H9 (cell line): ENCODE data around the gene RACGAP1. TPM values are rescaled to one million over a fixed set of nuclear protein-coding genes. Genes with fewer than 3 reads are reported as not detected.

Source experiments
- DNase-seq: peaks from one replicate; pipeline ENCODE4 v3.0.0-alpha.2; 2017
- H2AFZ ChIP-seq: one replicate; pipeline ENCODE4 v1.6.1; 2013; ENCODE audit warnings: mild to moderate bottlenecking, low read length, control low read depth, moderate library complexity
- H2AK5ac ChIP-seq: 2 replicates; pipeline ENCODE4 v1.6.1; 2013; ENCODE audit warnings: low read length, control low read depth, mixed read lengths; ENCODE audit not compliant: insufficient read length
- H2BK120ac ChIP-seq: one replicate; pipeline ENCODE4 v1.6.1; 2013; ENCODE audit warnings: low read depth, mild to moderate bottlenecking, low read length, control low read depth, inconsistent platforms; ENCODE audit not compliant: poor library complexity, severe bottlenecking
- H2BK12ac ChIP-seq: 2 replicates; pipeline ENCODE4 v1.6.1; 2013; ENCODE audit warnings: low read length, control low read depth, mixed read lengths, low read depth; ENCODE audit not compliant: insufficient read length
- H2BK15ac ChIP-seq: 2 replicates; pipeline ENCODE4 v1.6.1; 2013; ENCODE audit warnings: low read depth, low read length, control low read depth
- H2BK20ac ChIP-seq: one replicate; pipeline ENCODE4 v1.6.1; 2013; ENCODE audit warnings: low read depth, mild to moderate bottlenecking, low read length, control low read depth, inconsistent platforms; ENCODE audit not compliant: poor library complexity, severe bottlenecking
- H2BK5ac ChIP-seq: 2 replicates; pipeline ENCODE4 v1.6.1; 2013; ENCODE audit warnings: low read length, control low read depth, mixed read lengths; ENCODE audit not compliant: insufficient read length
- H3K14ac ChIP-seq: 2 replicates; pipeline ENCODE4 v1.6.1; 2013; ENCODE audit warnings: low read length, control low read depth; ENCODE audit not compliant: insufficient read depth
- H3K18ac ChIP-seq: 2 replicates; pipeline ENCODE4 v1.6.1; 2013; ENCODE audit warnings: low read depth, mild to moderate bottlenecking, mixed read lengths, low read length, control low read depth; ENCODE audit not compliant: insufficient read length
- H3K23ac ChIP-seq: 2 replicates; pipeline ENCODE4 v1.6.1; 2013; ENCODE audit warnings: low read length, control low read depth, mixed read lengths, low read depth; ENCODE audit not compliant: insufficient read length
- H3K23me2 ChIP-seq: 2 replicates; pipeline ENCODE4 v1.6.1; 2013; ENCODE audit warnings: low read depth, mild to moderate bottlenecking, mixed read lengths, low read length, control low read depth; ENCODE audit not compliant: insufficient read length, poor library complexity, severe bottlenecking
- H3K27ac ChIP-seq: 2 replicates; pipeline ENCODE4 v1.5.1; 2013; ENCODE audit warnings: low read length, control low read depth, mixed read lengths, low read depth; ENCODE audit not compliant: insufficient read length
- H3K27me3 ChIP-seq: 2 replicates; pipeline ENCODE4 v1.6.1; 2013; ENCODE audit warnings: low read length, control low read depth, inconsistent platforms; ENCODE audit not compliant: insufficient read depth
- H3K4ac ChIP-seq: 2 replicates; pipeline ENCODE4 v1.6.1; 2013; ENCODE audit warnings: low read depth, mild to moderate bottlenecking, control low read depth, inconsistent platforms, low read length, moderate library complexity
- H3K4me1 ChIP-seq: 2 replicates; pipeline ENCODE4 v1.6.1; 2013; ENCODE audit warnings: low read length, control low read depth, inconsistent platforms; ENCODE audit not compliant: insufficient read depth
- H3K4me2 ChIP-seq: 2 replicates; pipeline ENCODE4 v1.6.1; 2013; ENCODE audit warnings: low read length, control low read depth, mixed read lengths; ENCODE audit not compliant: insufficient read length, insufficient read depth
- H3K56ac ChIP-seq: 2 replicates; pipeline ENCODE4 v1.6.1; 2013; ENCODE audit warnings: low read depth, mild to moderate bottlenecking, mixed read lengths, low read length, control low read depth; ENCODE audit not compliant: insufficient read length
- H3K79me1 ChIP-seq: 2 replicates; pipeline ENCODE4 v1.6.1; 2013; ENCODE audit warnings: low read depth, mild to moderate bottlenecking, moderate library complexity, low read length, control low read depth, inconsistent platforms; ENCODE audit not compliant: insufficient read depth, poor library complexity, severe bottlenecking
- H3K79me2 ChIP-seq: 2 replicates; pipeline ENCODE4 v1.6.1; 2013; ENCODE audit warnings: low read length, control low read depth, inconsistent platforms; ENCODE audit not compliant: insufficient read depth
- H3K9ac ChIP-seq: 2 replicates; pipeline ENCODE4 v1.6.1; 2013; ENCODE audit warnings: low read length, control low read depth, mixed read lengths; ENCODE audit not compliant: insufficient read length; ENCODE audit errors: extremely low read depth
- H3K9me3 ChIP-seq: one replicate; pipeline ENCODE4 v1.6.1; 2013; ENCODE audit warnings: low read depth, low read length, inconsistent platforms; ENCODE audit not compliant: control insufficient read depth
- H3T11ph ChIP-seq: one replicate; pipeline ENCODE4 v1.6.1; 2013; ENCODE audit warnings: mild to moderate bottlenecking, low read length, control low read depth, inconsistent platforms
- H4K20me1 ChIP-seq: one replicate; pipeline ENCODE4 v1.6.1; 2013; ENCODE audit not compliant: control insufficient read depth, insufficient read length, insufficient read depth
- H4K5ac ChIP-seq: 2 replicates; pipeline ENCODE4 v1.6.1; 2013; ENCODE audit warnings: low read depth, mild to moderate bottlenecking, mixed read lengths, low read length, control low read depth; ENCODE audit not compliant: insufficient read length
- H4K8ac ChIP-seq: replicated peaks from 2 replicates; pipeline ENCODE4 v1.6.1; 2013; ENCODE audit warnings: low read length, control low read depth, mixed read lengths, low read depth; ENCODE audit not compliant: insufficient read length
- H4K91ac ChIP-seq: 2 replicates; pipeline ENCODE4 v1.6.1; 2013; ENCODE audit warnings: low read depth, mild to moderate bottlenecking, moderate library complexity, mixed read lengths, low read length, control low read depth; ENCODE audit not compliant: insufficient read length
- H3K27ac Mint-ChIP-seq, 3 experiments: 2 replicates in 2 of 3; 3 replicates in 1 of 3; pipeline ENCODE4 v1.8.0; 2020 to 2021; ENCODE audit warnings: mixed read lengths in 3 of 3, mild to moderate bottlenecking in 1 of 3, moderate library complexity in 1 of 3
- H3K27me3 Mint-ChIP-seq: 2 replicates; pipeline ENCODE4 v1.8.0; 2021; ENCODE audit warnings: low read depth, mild to moderate bottlenecking, moderate library complexity, mixed read lengths
- H3K36me3 Mint-ChIP-seq, 3 experiments: 2 replicates in 2 of 3; 3 replicates in 1 of 3; pipeline ENCODE4 v1.8.0; 2020 to 2021; ENCODE audit warnings: low read depth in 3 of 3, mixed read lengths in 3 of 3; ENCODE audit not compliant: insufficient read depth in 1 of 3
- H3K4me1 Mint-ChIP-seq, 2 experiments: 2 replicates each; pipeline ENCODE4 v1.8.0; 2020; ENCODE audit warnings: mixed read lengths in 2 of 2
- H3K4me3 Mint-ChIP-seq, 2 experiments: 2 replicates in 1 of 2; 3 replicates in 1 of 2; pipeline ENCODE4 v1.8.0; 2020 to 2021; ENCODE audit warnings: mild to moderate bottlenecking in 2 of 2, mixed read lengths in 2 of 2, moderate library complexity in 1 of 2
- H3K9me3 Mint-ChIP-seq, 2 experiments: 2 replicates in 1 of 2; 3 replicates in 1 of 2; pipeline ENCODE4 v1.8.0; 2020; ENCODE audit warnings: mild to moderate bottlenecking in 2 of 2, mixed read lengths in 2 of 2, moderate library complexity in 1 of 2
- CTCF ChIP-seq: fragments of 200-600 bp; sonication (generic); conservative IDR thresholded peaks from 3 replicates; pipeline ENCODE4 v1.8.0; 2021; ENCODE audit warnings: antibody characterized with exemption, mild to moderate bottlenecking
- WGBS: extraction: QIAGEN DNeasy Blood & Tissue Kit; methylation state at CpG from one replicate; pipeline ENCODE4 v1.1.7; 2013; ENCODE audit warnings: missing lambda C conversion rate, low lambda C conversion rate, mixed read lengths; ENCODE audit not compliant: insufficient read length; ENCODE audit errors: extremely low coverage; 5-methylcytosine and 5-hydroxymethylcytosine counted together
- total RNA-seq: library from RNA; stranded (reverse); gene quantifications from 2 replicates; pipeline ENCODE4 v1.2.1, GENCODE V29; 2021

The RACGAP1 gene
- total RNA-seq, 1 experiment from 2014 or later = 64.8 TPM

GRCh38 chr12:50038336-50038735 lies 13.0 kb upstream of the RACGAP1 start:
- no peak for DNase-seq
- H3K79me2 ChIP-seq = no peaks in the 10 kb centered on the region
- H3K27ac Mint-ChIP-seq = no peak overlapping the region

More at GRCh38 chr12:50038336-50038735, 13.0 kb upstream of the RACGAP1 start:
- Histone ChIP-seq H4K5ac (no peak overlapping the region), H4K20me1 (no peaks in the 10 kb centered on the region), H2BK20ac (no peak overlapping the region), H3T11ph (no peak overlapping the region), H2BK120ac (no peak overlapping the region), H2AK5ac (no peak overlapping the region), H3K9me3 (no peaks in the 10 kb centered on the region), H2BK12ac (no peak overlapping the region), H3K4me2 (no peak overlapping the region), H3K27me3 (no peaks in the 10 kb centered on the region), H3K4ac (no peak overlapping the region), H2BK15ac (no peak overlapping the region), H3K18ac (no peak overlapping the region), H3K23ac (no peak overlapping the region), H4K8ac (no peak overlapping the region), H3K79me1 (no peaks in the 10 kb centered on the region), H2AFZ (no peak overlapping the region), H3K4me1 (no peaks in the 10 kb centered on the region), H3K23me2 (peaks cover under 1% of the 10 kb centered on the region), H3K27ac (no peak overlapping the region), H3K14ac (no peak overlapping the region), H4K91ac (no peak overlapping the region), H3K9ac (no peak overlapping the region), H2BK5ac (no peak overlapping the region), H3K56ac (no peak overlapping the region)
- WGBS = no CpG with 5 or more reads among the region's 4 CpGs
- Mint-ChIP-seq H3K4me1 (peaks cover 12 to 16% of the 10 kb centered on the region in 2 experiments), H3K9me3 (no peaks in the 10 kb centered on the region), H3K36me3 (no peaks in the 10 kb centered on the region), H3K27me3 (peaks cover 49% of the 10 kb centered on the region), H3K4me3 (no peak overlapping the region)
- no peak for TF ChIP-seq CTCF
